GM23338 (cell line): ENCODE measurements around the gene PKIB. TPM values are rescaled to one million over a fixed set of nuclear protein-coding genes. Genes with fewer than 3 reads are reported as not detected.

Source experiments
- ATAC-seq: fragments of 200-7000 bp; cut with Tn5 transposase; 3 replicates; pipeline ENCODE4 v1.9.1; 2020
- DNase-seq: peaks from one replicate; pipeline ENCODE4 v3.0.0-alpha.2; 2015; ENCODE audit warnings: low spot score
- H2AFZ ChIP-seq: fragments of 200-600 bp; sonication (generic); 2 replicates; pipeline ENCODE4 v1.8.0; 2016; ENCODE audit warnings: antibody characterized with exemption, mild to moderate bottlenecking, moderate library complexity
- H3F3A ChIP-seq: fragments of 200-600 bp; sonication (generic); replicated peaks from 2 replicates; pipeline ENCODE4 v1.8.0; 2017; ENCODE audit warnings: antibody characterized with exemption, mixed run types, low read depth
- H3K27ac ChIP-seq: fragments of 200-600 bp; sonication (generic); 2 replicates; pipeline ENCODE4 v1.6.1; 2016; ENCODE audit warnings: low read depth
- H3K27me3 ChIP-seq: fragments of 200-600 bp; sonication (generic); 2 replicates; pipeline ENCODE4 v1.8.0; 2016; ENCODE audit warnings: mild to moderate bottlenecking, mixed run types, moderate library complexity; ENCODE audit not compliant: insufficient read depth
- H3K36me3 ChIP-seq: fragments of 200-600 bp; sonication (generic); 2 replicates; pipeline ENCODE4 v1.8.0; 2016; ENCODE audit warnings: mild to moderate bottlenecking; ENCODE audit not compliant: insufficient read depth
- H3K4me1 ChIP-seq: fragments of 200-600 bp; sonication (generic); 2 replicates; pipeline ENCODE4 v1.8.0; 2016; ENCODE audit warnings: mild to moderate bottlenecking, moderate library complexity; ENCODE audit not compliant: insufficient read depth
- H3K4me2 ChIP-seq: fragments of 200-600 bp; sonication (generic); 2 replicates; pipeline ENCODE4 v1.7.1; 2017; ENCODE audit warnings: mixed run types
- H3K4me3 ChIP-seq: fragments of 200-600 bp; sonication (generic); 2 replicates; pipeline ENCODE4 v1.6.1; 2016; ENCODE audit warnings: mixed run types
- H3K79me2 ChIP-seq: fragments of 200-600 bp; sonication (generic); replicated peaks from 2 replicates; pipeline ENCODE4 v1.8.0; 2017; ENCODE audit warnings: mild to moderate bottlenecking; ENCODE audit not compliant: insufficient read depth
- H3K9me2 ChIP-seq: fragments of 200-600 bp; sonication (generic); 2 replicates; pipeline ENCODE4 v1.8.0; 2017; ENCODE audit not compliant: insufficient read depth
- H4K20me1 ChIP-seq: fragments of 200-600 bp; sonication (generic); replicated peaks from 2 replicates; pipeline ENCODE4 v1.8.0; 2017; ENCODE audit warnings: mild to moderate bottlenecking; ENCODE audit not compliant: insufficient read depth
- H3K27ac Mint-ChIP-seq: 2 replicates; pipeline ENCODE4 v1.8.0; 2020; ENCODE audit warnings: inconsistent platforms, mild to moderate bottlenecking, moderate library complexity, mixed read lengths
- H3K27me3 Mint-ChIP-seq: 3 replicates; pipeline ENCODE4 v1.8.0; 2022; ENCODE audit warnings: low read depth, mild to moderate bottlenecking, moderate library complexity, mixed read lengths, inconsistent platforms; ENCODE audit not compliant: insufficient read depth, poor library complexity
- H3K36me3 Mint-ChIP-seq: 3 replicates; pipeline ENCODE4 v1.8.0; 2021; ENCODE audit warnings: low read depth, mild to moderate bottlenecking, inconsistent platforms, moderate library complexity, mixed read lengths
- H3K4me1 Mint-ChIP-seq: 3 replicates; pipeline ENCODE4 v1.8.0; 2020; ENCODE audit warnings: mild to moderate bottlenecking, inconsistent platforms, mixed read lengths
- H3K4me3 Mint-ChIP-seq: 3 replicates; pipeline ENCODE4 v1.8.0; 2021; ENCODE audit warnings: moderate library complexity, mild to moderate bottlenecking, inconsistent platforms, mixed read lengths
- H3K9me3 Mint-ChIP-seq: 3 replicates; pipeline ENCODE4 v1.8.0; 2020; ENCODE audit warnings: moderate library complexity, mild to moderate bottlenecking, inconsistent platforms, mixed read lengths
- CREB1 ChIP-seq: fragments of 250-450 bp; sonication (Bioruptor Pico); IDR thresholded peaks from 2 replicates; pipeline ENCODE4 v1.5.0; 2020; ENCODE audit warnings: low read depth, mild to moderate bottlenecking, moderate library complexity
- CTCF ChIP-seq, 2 experiments: fragments of 200-600 bp in 1 of 2; sonication (generic) in 1 of 2; conservative IDR thresholded peaks; 2 replicates each; pipeline versions ENCODE4 v1.5.1 to v1.6.1; 2016 to 2017; ENCODE audit warnings: antibody characterized with exemption in 2 of 2, low read depth in 2 of 2, mild to moderate bottlenecking in 2 of 2, moderate library complexity in 1 of 2
- ETS1 ChIP-seq: IDR thresholded peaks from 2 replicates; pipeline ENCODE4 v1.6.1; 2016; ENCODE audit warnings: antibody characterized with exemption
- EZH2 ChIP-seq: fragments of 200-600 bp; sonication (generic); IDR thresholded peaks from one replicate; pipeline ENCODE4 v1.8.0; 2017; ENCODE audit warnings: antibody characterized with exemption, mild to moderate bottlenecking, low read depth; ENCODE audit not compliant: unreplicated experiment
- EZH2phosphoT487 ChIP-seq: fragments of 200-600 bp; sonication (generic); IDR thresholded peaks from one replicate; pipeline ENCODE4 v1.8.1; 2018; ENCODE audit warnings: antibody characterized with exemption; ENCODE audit not compliant: unreplicated experiment
- JUNB ChIP-seq: IDR thresholded peaks from one replicate; pipeline ENCODE4 v1.6.1; 2016; ENCODE audit warnings: antibody characterized with exemption; ENCODE audit not compliant: unreplicated experiment
- NANOG ChIP-seq: IDR thresholded peaks from 2 replicates; pipeline ENCODE4 v1.6.1; 2016; ENCODE audit warnings: antibody characterized with exemption, borderline replicate concordance
- POLR2AphosphoS5 ChIP-seq: IDR thresholded peaks from 2 replicates; pipeline ENCODE4 v1.6.1; 2016; ENCODE audit warnings: antibody characterized with exemption, low read depth
- REST ChIP-seq: IDR thresholded peaks from one replicate; pipeline ENCODE4 v1.6.1; 2018; ENCODE audit warnings: antibody characterized with exemption; ENCODE audit not compliant: unreplicated experiment
- STAT1 ChIP-seq: IDR thresholded peaks from one replicate; pipeline ENCODE4 v1.6.1; 2016; ENCODE audit warnings: antibody characterized with exemption; ENCODE audit not compliant: unreplicated experiment
- ZNF114 ChIP-seq: fragments of 250-450 bp; sonication (Bioruptor Pico); IDR thresholded peaks from 2 replicates; pipeline ENCODE4 v1.5.0; 2020; ENCODE audit warnings: mild to moderate bottlenecking, moderate library complexity
- ZNF331 ChIP-seq: fragments of 250-450 bp; sonication (Bioruptor Pico); IDR thresholded peaks from 2 replicates; pipeline ENCODE4 v1.5.0; 2020; ENCODE audit warnings: low read depth, mild to moderate bottlenecking, moderate library complexity
- ZNF462 ChIP-seq: fragments of 250-450 bp; sonication (Bioruptor Pico); IDR thresholded peaks from 2 replicates; pipeline ENCODE4 v1.5.0; 2020; ENCODE audit warnings: mild to moderate bottlenecking, moderate library complexity
- polyA plus RNA-seq: library from polyadenylated mRNA; unstranded; fragments of >200 nt; fragmentation: Nextera tagmentation; extraction: Ambion mirVana; gene quantifications from 2 replicates; pipeline ENCODE4 v1.2.1, GENCODE V29; 2016
- total RNA-seq: library from RNA; depleted of rRNA; stranded (reverse); fragments of >200 nt; shearing (Covaris generic); gene quantifications from 2 replicates; pipeline ENCODE4 v1.2.3, GENCODE V29; 2014

PKIB gene
- total and polyA plus RNA-seq, 2 experiments from 2014 or later, result 125 to 170 TPM

GRCh38 chr6:122648726-122649125 is 38.5 kb downstream of the PKIB start:
- H3K27me3 ChIP-seq, result no peaks in the 10 kb centered on the region
- no peak for DNase-seq
- no peaks in the 10 kb centered on the region for H3K36me3 ChIP-seq
- peaks cover 7% of the 10 kb centered on the region; the same call in 1 of the 2 replicates for H4K20me1 ChIP-seq
- H3K9me2 ChIP-seq, result peaks cover 4% of the 10 kb centered on the region; the same call in 1 of the 2 replicates
- no peak overlapping the region for H2AFZ ChIP-seq
- H3K27ac ChIP-seq, result no peak overlapping the region
- H3K36me3 Mint-ChIP-seq, result no peaks in the 10 kb centered on the region
- no peaks in the 10 kb centered on the region for H3K27me3 Mint-ChIP-seq
- H3K4me3 Mint-ChIP-seq, result no peak overlapping the region
- TF ChIP-seq NANOG (no peak), POLR2AphosphoS5 (no peak), CREB1 (CRISPR knock-in tag) (no peak), ZNF114 (CRISPR knock-in tag) (no peak), EZH2 (no peak), ETS1 (no peak), ZNF462 (no peak), STAT1 (no peak), REST (no peak), CTCF (conservative IDR thresholded peaks at IDR 0.05; ENCODE audit: low read depth in 2 of 2) (no peak), ZNF331 (no peak), JUNB (no peak), EZH2phosphoT487 (no peak)
- H3K4me1 ChIP-seq, result no peaks in the 10 kb centered on the region
- no peaks in the 10 kb centered on the region for H3K9me3 Mint-ChIP-seq
- peaks cover 16% of the 10 kb centered on the region; the same call in 2 of the 3 replicates for H3K4me1 Mint-ChIP-seq
- no peak overlapping the region for H3K4me2 ChIP-seq
- no peaks in the 10 kb centered on the region for H3F3A ChIP-seq
- H3K79me2 ChIP-seq, result no peaks in the 10 kb centered on the region
- no peak for ATAC-seq
- H3K4me3 ChIP-seq, result no peak overlapping the region
- no peak overlapping the region for H3K27ac Mint-ChIP-seq
